GM11168 (cell line): Measurements from ENCODE around the gene NEK6.

ENCODE experiments used
- in situ Hi-C: fragments of 300-500 bp; cut with MboI; formaldehyde crosslinking; loops from one replicate; pipeline ENCODE4 v1.12.0; 2022; ENCODE audit warnings: low sequenced_read_pairs; ENCODE audit not compliant: unreplicated experiment

Gene NEK6

DNA sequence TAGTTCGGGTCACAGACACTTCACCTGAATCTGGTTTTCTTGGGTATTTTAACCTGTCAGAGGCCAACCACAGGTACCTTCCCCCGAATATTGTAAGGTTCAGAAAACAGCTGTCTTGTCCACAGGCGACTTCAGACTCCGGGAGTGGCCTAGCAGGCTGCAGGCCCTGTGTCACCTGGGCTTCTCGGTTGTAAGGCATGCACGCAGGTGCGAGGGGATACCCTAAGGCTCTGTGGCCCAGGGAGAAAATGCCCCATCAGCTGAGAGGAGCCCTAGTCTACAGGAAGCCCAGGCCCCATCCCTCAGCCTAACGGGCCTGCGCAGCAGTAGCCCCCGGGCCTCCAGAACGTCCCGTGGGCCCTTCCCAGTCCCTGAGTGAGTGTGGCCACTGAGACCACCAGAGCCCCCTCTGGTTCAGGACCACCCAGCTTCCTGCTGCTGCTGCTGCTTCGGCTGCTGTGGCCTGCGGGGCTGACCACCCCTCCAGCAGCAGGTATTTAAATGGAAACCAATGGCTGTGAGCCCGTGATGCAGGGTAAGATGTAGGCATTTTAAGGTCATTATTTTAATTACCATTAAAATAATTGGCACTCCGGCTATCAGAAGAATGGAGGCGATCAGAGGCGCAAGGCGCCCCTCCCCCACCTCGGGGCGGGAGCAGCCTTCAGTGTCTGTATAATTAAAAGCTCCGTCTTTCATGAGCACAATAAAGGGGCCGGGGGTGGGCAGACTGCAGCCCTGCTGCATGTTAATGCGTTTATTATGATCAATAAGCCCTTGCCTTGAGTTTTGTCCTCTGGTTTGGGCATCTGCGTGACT lies 92.1 kb downstream of the NEK6 start:
- in situ Hi-C loops: no loop called here

- in situ Hi-C loops: no loop called here
Measured at GRCh38 chr9:124350494-124351263, 92.9 kb downstream of the NEK6 start.

DNA sequence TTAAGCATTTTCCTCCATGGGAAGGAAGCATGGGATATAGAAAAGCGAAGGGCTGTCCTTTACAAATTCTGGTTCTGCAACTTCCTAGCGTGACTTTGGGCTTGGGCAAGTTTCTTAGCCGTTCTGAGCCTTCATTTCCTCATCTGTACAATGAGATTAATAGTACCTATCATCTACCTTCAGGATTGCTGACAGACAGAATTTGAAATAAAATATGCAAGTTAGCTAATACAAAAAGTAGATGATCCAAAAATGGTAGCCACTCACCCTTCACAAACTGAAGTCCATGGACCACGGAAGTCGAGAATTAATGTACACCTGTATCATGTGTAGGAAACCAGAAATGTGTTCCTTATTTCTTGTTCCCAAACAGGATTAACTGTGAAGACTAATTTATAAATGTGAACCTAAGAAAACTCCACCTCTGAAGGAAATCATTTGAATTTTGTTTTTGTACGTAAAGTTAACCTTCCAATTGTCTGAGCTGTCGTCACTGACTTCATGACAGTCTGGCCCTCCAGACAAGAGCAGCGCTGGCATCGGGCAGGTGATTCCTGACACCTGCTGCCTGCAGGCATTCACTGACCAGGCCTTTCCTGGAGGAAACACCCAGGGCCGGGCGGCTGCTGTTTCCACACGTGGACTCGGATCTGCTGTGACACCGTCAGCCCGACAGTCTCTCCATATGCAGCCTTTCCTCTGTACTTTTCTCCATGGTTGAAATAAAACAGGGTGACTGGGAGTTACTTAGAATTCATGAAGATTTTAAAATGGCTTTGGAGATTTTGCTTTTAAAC lies 94.1 kb downstream of the NEK6 start:
- in situ Hi-C loops: no loop called here

- in situ Hi-C loops: no loop called here
Measured at GRCh38 chr9:124352616-124353015, 94.9 kb downstream of the NEK6 start.

DNA sequence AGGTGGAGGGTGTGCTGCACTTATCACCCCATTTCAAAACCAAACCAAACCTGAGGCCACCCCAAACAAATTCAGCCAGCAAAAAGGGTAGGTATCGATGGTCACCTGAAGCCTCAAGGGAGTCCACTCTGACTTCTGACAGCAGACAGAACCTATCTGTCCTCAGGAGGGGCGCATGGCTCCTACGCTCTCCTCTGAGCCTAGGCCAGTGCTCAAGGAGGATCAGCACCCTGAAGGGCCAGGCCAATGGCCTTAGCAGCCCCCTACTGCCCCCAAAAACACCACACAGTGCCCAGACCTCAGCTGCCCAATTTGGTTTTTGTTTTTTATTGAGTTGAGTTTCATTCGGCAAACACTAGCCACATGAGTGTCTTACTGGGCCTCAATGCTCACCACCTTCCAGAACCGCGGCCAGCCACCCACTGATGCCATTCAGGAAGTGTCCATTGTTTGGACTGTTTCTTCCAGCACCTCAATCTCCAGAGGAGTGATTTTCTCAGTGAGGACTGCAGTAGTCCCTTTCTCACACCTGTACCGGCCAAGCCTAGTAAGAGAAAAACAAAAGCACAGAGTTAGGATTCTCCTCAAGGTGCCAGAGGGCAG lies 95.5 kb downstream of the NEK6 start:
- in situ Hi-C loops: no loop called here

- in situ Hi-C loops: no loop called here
Measured at GRCh38 chr9:124353811-124354274, 96.1 kb downstream of the NEK6 start.

GRCh38 chr9:124354346-124355038 lies 96.7 kb downstream of the NEK6 start:
- in situ Hi-C loops: no loop called here

- in situ Hi-C loops: no loop called here
Measured at GRCh38 chr9:124355039-124355940, 97.5 kb downstream of the NEK6 start.

DNA sequence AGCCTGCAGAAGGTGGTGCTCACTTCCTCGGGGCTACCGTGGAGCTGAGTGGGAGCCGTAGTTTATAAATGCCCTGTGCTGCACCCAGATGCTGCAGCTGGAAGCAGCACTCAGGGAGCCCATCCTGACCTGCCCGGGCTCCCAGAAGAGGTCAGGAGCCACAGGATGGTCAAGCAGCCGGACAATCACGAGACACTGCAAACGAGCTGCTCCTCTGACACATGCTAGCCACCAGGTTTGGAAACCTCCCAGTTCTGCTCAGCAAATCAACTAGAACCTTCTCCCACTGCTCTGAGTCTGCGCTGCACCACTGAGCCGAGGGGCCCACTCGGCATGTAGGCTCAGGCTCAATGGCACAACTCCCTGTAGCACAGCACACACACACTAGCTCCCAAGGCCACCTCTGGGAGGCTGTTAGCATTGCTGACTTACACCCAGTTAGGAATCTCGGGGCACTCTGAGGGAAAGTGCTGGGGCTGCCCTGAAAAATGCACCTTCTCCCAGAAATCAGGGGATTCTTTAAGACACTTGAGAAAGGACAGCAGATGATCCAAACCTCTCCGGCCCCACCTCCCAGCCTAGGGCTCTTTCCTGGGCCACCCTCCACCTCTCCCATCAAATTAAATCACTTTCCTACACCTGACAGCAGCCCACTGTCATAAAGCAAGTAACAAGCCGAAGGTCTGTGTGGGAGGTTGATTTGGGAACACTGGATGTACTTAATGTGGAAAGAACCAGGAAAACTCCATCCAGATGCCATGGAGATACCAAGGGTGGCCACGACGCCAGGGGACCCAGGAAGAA lies 98.4 kb downstream of the NEK6 start:
- in situ Hi-C loops: no loop called here

- in situ Hi-C loops: no loop called here
Measured at GRCh38 chr9:124356745-124357390, 99.1 kb downstream of the NEK6 start.

DNA sequence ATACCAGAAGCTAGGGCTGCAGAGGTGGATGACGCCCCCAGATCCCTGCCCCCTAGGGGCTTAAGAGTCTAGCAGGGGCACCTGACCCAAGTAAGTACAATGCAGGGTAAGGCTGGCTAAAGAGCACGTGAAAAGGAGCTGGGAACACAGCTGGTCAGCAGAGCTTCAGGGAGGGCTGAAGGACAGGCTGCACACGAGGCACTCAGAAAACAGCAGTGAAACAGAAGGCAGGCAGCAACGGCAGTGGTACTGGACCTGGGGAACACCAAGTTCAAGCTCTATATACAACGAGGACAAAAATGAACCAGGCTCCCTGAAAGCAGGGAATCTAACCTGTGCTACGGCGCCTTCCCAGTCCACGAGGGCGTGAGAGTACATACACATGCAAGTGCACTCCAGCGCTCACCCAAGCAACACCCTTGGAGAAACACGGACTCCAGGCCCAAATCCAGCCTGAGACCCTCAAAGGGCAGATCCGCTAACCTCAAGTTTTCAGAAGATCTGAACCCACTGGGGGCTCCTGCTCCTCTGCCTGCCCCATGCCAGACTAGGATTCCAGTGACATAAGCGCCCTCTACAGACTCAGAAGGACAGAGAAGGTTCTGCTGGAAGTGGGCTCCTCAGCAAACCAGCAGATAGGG lies 100.1 kb downstream of the NEK6 start:
- in situ Hi-C loops: no loop called here

- in situ Hi-C loops: no loop called here
Measured at GRCh38 chr9:124358631-124359030, 100.9 kb downstream of the NEK6 start.

DNA sequence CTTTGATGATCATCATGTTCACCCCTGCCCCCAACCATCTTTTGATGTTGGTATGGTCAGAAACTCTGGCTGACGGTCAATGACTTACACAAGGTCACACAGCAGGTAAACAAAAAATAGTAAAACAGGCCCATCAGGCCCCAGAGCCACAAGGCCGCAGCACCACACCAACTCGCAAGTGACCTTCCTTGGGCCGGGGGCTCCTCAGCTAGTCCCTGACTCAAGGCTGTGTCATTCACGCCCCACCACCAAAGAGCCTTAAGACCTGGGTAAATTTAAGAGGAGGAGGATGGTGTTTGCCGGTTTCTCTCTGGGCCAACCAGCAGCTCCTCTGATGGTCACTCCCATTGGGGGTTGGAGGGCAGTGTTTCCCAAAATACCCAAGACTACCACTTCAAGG lies 101.7 kb downstream of the NEK6 start:
- in situ Hi-C loops: no loop called here

- in situ Hi-C loops: no loop called here
Measured at GRCh38 chr9:124359855-124360678, 102.3 kb downstream of the NEK6 start.

GRCh38 chr9:124361128-124361527 lies 103.4 kb downstream of the NEK6 start:
- in situ Hi-C loops: no loop called here
